Endothelial cell of umbilical vein (primary cell): ENCODE measurements around the gene CUL3. TPM values are rescaled to one million over a fixed set of nuclear protein-coding genes. Genes with fewer than 3 reads are reported as not detected.

Experiments
- BruUV-seq: library from RNA; stranded (reverse); fragments of 400-500 nt; replicated peaks from 2 replicates; lab custom pipeline; 2021; lab: Mats Ljungman, UMichigan
- CTCF ChIA-PET: fragments of 300-600, 350-600 bp; sonication (Branson Sonifier 250); formaldehyde crosslinking; loops from one replicate; lab custom pipeline; 2021; ENCODE audit warnings: antibody characterized with exemption, inconsistent platforms; lab: Charles Lee
- POLR2A ChIA-PET: fragments of 300-600, 350-600 bp; sonication (Branson Sonifier 250); formaldehyde crosslinking; loops from one replicate; lab custom pipeline; 2021; ENCODE audit warnings: antibody characterized with exemption, inconsistent platforms; lab: Charles Lee
- DNase-seq: peaks from one replicate; pipeline ENCODE4 v3.0.0-alpha.2; 2011; ENCODE audit warnings: low read depth, low spot score
- FAIRE-seq: peaks from 2 replicates; lab custom pipeline; 2011; peaks lifted over from hg19 to GRCh38; lab: Jason Lieb, UNC
- H2AFZ ChIP-seq: 2 replicates; pipeline ENCODE4 v1.6.0; 2012; ENCODE audit warnings: low read depth, low read length, control low read depth, inconsistent platforms
- H3K27ac ChIP-seq: 2 replicates; pipeline ENCODE4 v1.5.1; 2011; ENCODE audit warnings: low read depth, mild to moderate bottlenecking, control low read depth, low read length, moderate library complexity; ENCODE audit not compliant: insufficient read depth
- H3K27me3 ChIP-seq, 2 experiments: 2 replicates each; pipeline versions ENCODE4 v1.6.0 to v1.6.1; 2011; ENCODE audit warnings: low read length in 2 of 2, mixed read lengths in 1 of 2; ENCODE audit not compliant: control insufficient read depth in 2 of 2, insufficient read depth in 2 of 2
- H3K36me3 ChIP-seq, 2 experiments: 2 replicates in 1 of 2; 3 replicates in 1 of 2; pipeline ENCODE4 v1.5.1; 2011; ENCODE audit warnings: low read length in 2 of 2, mild to moderate bottlenecking in 1 of 2, moderate library complexity in 1 of 2; ENCODE audit not compliant: control insufficient read depth in 2 of 2, insufficient read depth in 2 of 2; ENCODE audit errors: extremely low read depth in 1 of 2
- H3K4me1 ChIP-seq: 3 replicates; pipeline ENCODE4 v1.5.1; 2011; ENCODE audit warnings: mild to moderate bottlenecking, low read length; ENCODE audit not compliant: control insufficient read depth, insufficient read depth; ENCODE audit errors: extremely low read depth
- H3K4me2 ChIP-seq: 2 replicates; pipeline ENCODE4 v1.6.1; 2011; ENCODE audit warnings: low read length, control low read depth, mixed read lengths; ENCODE audit not compliant: insufficient read depth
- H3K4me3 ChIP-seq, 3 experiments: fragments of 200-600 bp in 1 of 3; sonication (generic), shearing (Covaris generic) in 1 of 3; replicated peaks in 1 of 3; 2 replicates each; pipeline ENCODE4 v1.5.1; 2011 to 2016; ENCODE audit warnings: control low read depth in 3 of 3, low read length in 3 of 3, mild to moderate bottlenecking in 2 of 3, inconsistent platforms in 1 of 3, low read depth in 1 of 3, moderate library complexity in 1 of 3; ENCODE audit not compliant: insufficient read depth in 1 of 3
- H3K79me2 ChIP-seq: 2 replicates; pipeline ENCODE4 v1.6.0; 2012; ENCODE audit warnings: low read length, inconsistent platforms; ENCODE audit not compliant: control insufficient read depth, insufficient read depth
- H3K9ac ChIP-seq: replicated peaks from 2 replicates; pipeline ENCODE3; 2011; ENCODE audit warnings: low read length, control low read depth; ENCODE audit not compliant: insufficient read depth; ENCODE audit errors: extremely low read depth
- H3K9me1 ChIP-seq: replicated peaks from 3 replicates; pipeline ENCODE4 v1.6.0; 2011; ENCODE audit warnings: mild to moderate bottlenecking, low read length; ENCODE audit not compliant: control insufficient read depth, insufficient read depth; ENCODE audit errors: extremely low read depth
- H3K9me3 ChIP-seq: replicated peaks from 2 replicates; pipeline ENCODE4 v1.5.1; 2012; ENCODE audit warnings: low read length, inconsistent platforms; ENCODE audit not compliant: control insufficient read depth, insufficient read depth
- H4K20me1 ChIP-seq: replicated peaks from 2 replicates; pipeline ENCODE3; 2011; ENCODE audit warnings: mild to moderate bottlenecking, low read length; ENCODE audit not compliant: control insufficient read depth, insufficient read depth; ENCODE audit errors: extremely low read depth
- EZH2 ChIP-seq: IDR thresholded peaks from 2 replicates; pipeline ENCODE4 v1.6.1; 2012; ENCODE audit warnings: borderline replicate concordance, low read depth, mild to moderate bottlenecking, moderate library complexity, low read length, inconsistent platforms; ENCODE audit not compliant: severe bottlenecking
- FOS ChIP-seq: IDR thresholded peaks from 2 replicates; pipeline ENCODE4 v1.6.1; 2011; ENCODE audit warnings: mild to moderate bottlenecking, low read length, moderate library complexity, borderline replicate concordance; ENCODE audit not compliant: insufficient read depth
- GATA2 ChIP-seq: IDR thresholded peaks from 2 replicates; pipeline ENCODE4 v1.7.0; 2011; ENCODE audit warnings: low read depth, mild to moderate bottlenecking, moderate library complexity, mixed read lengths, low read length; ENCODE audit not compliant: insufficient read length, insufficient read depth
- JUN ChIP-seq: IDR thresholded peaks from 2 replicates; pipeline ENCODE4 v1.6.1; 2011; ENCODE audit warnings: borderline replicate concordance, low read depth; ENCODE audit not compliant: insufficient read length, insufficient read depth
- MYC ChIP-seq: IDR thresholded peaks from one replicate; pipeline ENCODE4 v1.6.1; 2011; ENCODE audit warnings: mild to moderate bottlenecking, low read depth, low read length
- POLR2A ChIP-seq: IDR thresholded peaks from 2 replicates; pipeline ENCODE4 v1.6.1; 2012; ENCODE audit warnings: low read depth, mild to moderate bottlenecking, control low read depth, low read length
- POLR2AphosphoS5 ChIP-seq: IDR thresholded peaks from 2 replicates; pipeline ENCODE4 v1.6.1; 2012; ENCODE audit warnings: low read depth, mild to moderate bottlenecking, control low read depth, low read length, moderate library complexity; ENCODE audit not compliant: insufficient read depth
- dilution Hi-C: fragments of 300-500 bp; cut with MboI; formaldehyde crosslinking; loops from one replicate; pipeline ENCODE4 v1.15.0; 2019; ENCODE audit warnings: low sequenced_read_pairs; ENCODE audit not compliant: extremely low pct_ligation_motif_present
- intact Hi-C: fragments of 100-400 bp; cut with micrococcal nuclease; formaldehyde crosslinking; loops from one replicate; pipeline ENCODE4 v1.10.0; 2022
- polyA plus RNA-seq, 4 experiments: library from polyadenylated mRNA; depleted of rRNA in 3 of 4; stranded (reverse) in 3 of 4; unstranded in 1 of 4; fragments of >200 nt; gene quantifications; 2 replicates each; pipeline versions ENCODE4 v1.2.1 to v1.2.3, GENCODE V29; 2011 to 2012; ENCODE audit warnings: missing spikeins in 1 of 4
- total RNA-seq: library from RNA; stranded (reverse); gene quantifications from 2 replicates; pipeline ENCODE4 v1.2.3, GENCODE V29; 2021
- TF ChIP-seq, protein P1 (sequence below): IDR thresholded peaks from 2 replicates; pipeline ENCODE4 v1.6.1; 2011; ENCODE audit not compliant: insufficient read depth, insufficient read length
- TF ChIP-seq, protein P2 (sequence below), 2 donors: IDR thresholded peaks; 1 replicate in 1 of 2; 2 replicates in 1 of 2; pipeline ENCODE4 v1.5.1; 2011; ENCODE audit warnings: low read length in 2 of 2, mild to moderate bottlenecking in 2 of 2, moderate library complexity in 2 of 2, control low read depth in 1 of 2, inconsistent platforms in 1 of 2, low read depth in 1 of 2; ENCODE audit not compliant: insufficient read depth in 1 of 2; ENCODE audit errors: extremely low read depth in 1 of 2

CUL3 gene
- total and polyA plus RNA-seq, 2 donors (not counting 3 experiments of a cell fraction or from before 2014, with no cell fraction given): 22.7 to 82.3 TPM

DNA sequence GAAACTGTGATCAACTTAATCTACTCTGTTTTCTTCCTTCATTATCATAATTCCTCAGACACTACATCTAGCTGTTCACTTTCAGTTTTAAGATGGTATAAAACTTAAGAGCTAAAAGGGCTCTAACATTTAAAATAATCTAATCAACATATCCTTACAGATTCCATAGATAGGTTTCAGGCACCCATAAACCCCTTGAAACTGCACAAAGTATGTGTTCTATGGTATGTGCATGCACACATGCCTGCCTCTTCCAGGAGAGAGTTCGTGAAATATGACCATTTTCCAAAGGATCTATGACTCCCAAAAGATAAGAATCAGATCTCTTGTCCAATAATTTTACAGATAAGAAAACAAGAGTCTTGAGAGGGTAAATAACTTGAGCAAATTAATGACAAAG, 59.4 kb downstream of the CUL3 start:
- TF ChIP-seq MYC (no peak), EZH2 (no peak), POLR2AphosphoS5 (no peak), FOS (no peak), POLR2A (no peak), GATA2 (no peak), JUN (no peak)
- TF ChIP-seq, protein P1, sequence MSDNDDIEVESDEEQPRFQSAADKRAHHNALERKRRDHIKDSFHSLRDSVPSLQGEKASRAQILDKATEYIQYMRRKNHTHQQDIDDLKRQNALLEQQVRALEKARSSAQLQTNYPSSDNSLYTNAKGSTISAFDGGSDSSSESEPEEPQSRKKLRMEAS: no peak
- TF ChIP-seq, protein P2, sequence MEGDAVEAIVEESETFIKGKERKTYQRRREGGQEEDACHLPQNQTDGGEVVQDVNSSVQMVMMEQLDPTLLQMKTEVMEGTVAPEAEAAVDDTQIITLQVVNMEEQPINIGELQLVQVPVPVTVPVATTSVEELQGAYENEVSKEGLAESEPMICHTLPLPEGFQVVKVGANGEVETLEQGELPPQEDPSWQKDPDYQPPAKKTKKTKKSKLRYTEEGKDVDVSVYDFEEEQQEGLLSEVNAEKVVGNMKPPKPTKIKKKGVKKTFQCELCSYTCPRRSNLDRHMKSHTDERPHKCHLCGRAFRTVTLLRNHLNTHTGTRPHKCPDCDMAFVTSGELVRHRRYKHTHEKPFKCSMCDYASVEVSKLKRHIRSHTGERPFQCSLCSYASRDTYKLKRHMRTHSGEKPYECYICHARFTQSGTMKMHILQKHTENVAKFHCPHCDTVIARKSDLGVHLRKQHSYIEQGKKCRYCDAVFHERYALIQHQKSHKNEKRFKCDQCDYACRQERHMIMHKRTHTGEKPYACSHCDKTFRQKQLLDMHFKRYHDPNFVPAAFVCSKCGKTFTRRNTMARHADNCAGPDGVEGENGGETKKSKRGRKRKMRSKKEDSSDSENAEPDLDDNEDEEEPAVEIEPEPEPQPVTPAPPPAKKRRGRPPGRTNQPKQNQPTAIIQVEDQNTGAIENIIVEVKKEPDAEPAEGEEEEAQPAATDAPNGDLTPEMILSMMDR (IDR thresholded peaks at IDR 0.05; ENCODE audit: extremely low read depth in 1 of 2, insufficient read depth in 1 of 2, low read depth in 1 of 2, low read length in 2 of 2): no peak
- H2AFZ ChIP-seq: no peak overlapping the region
- H3K9me1 ChIP-seq: no peaks in the 10 kb centered on the region
- H3K4me1 ChIP-seq: peaks cover 2% of the 10 kb centered on the region
- H3K4me2 ChIP-seq: no peak overlapping the region
- no peak overlapping the region for H3K27ac ChIP-seq
- ChIA-PET CTCF (interaction anchor here (1.6 kb wide), 1 partner anchor 21 kb away, joined by 3 read pairs; no protein-coding TSS in a partner anchor), POLR2A (no interaction called here)
- intact Hi-C loops: loop anchor here (2.0 kb wide), 1 partner anchor 15 kb away; no protein-coding TSS in a partner anchor
- no peak overlapping the region for H3K9ac ChIP-seq
- dilution Hi-C loops: no loop called here
- DNase-seq (no peak), FAIRE-seq (no peak)
- no peak overlapping the region for H3K4me3 ChIP-seq
- no peaks in the 10 kb centered on the region for H3K36me3 ChIP-seq
- no peaks in the 10 kb centered on the region for H3K27me3 ChIP-seq
- BruUV-seq: no TSS peak
- H3K9me3 ChIP-seq: no peaks in the 10 kb centered on the region
- peaks cover 86% of the 10 kb centered on the region for H3K79me2 ChIP-seq
- H4K20me1 ChIP-seq: peaks cover 4% of the 10 kb centered on the region
